COLO829 (cell line): ENCODE results near the gene BUB1B.

Experiments
- DNase-seq: peaks from one replicate; pipeline ENCODE4 v3.0.0; 2012; ENCODE audit warnings: low spot score

BUB1B gene

DNA sequence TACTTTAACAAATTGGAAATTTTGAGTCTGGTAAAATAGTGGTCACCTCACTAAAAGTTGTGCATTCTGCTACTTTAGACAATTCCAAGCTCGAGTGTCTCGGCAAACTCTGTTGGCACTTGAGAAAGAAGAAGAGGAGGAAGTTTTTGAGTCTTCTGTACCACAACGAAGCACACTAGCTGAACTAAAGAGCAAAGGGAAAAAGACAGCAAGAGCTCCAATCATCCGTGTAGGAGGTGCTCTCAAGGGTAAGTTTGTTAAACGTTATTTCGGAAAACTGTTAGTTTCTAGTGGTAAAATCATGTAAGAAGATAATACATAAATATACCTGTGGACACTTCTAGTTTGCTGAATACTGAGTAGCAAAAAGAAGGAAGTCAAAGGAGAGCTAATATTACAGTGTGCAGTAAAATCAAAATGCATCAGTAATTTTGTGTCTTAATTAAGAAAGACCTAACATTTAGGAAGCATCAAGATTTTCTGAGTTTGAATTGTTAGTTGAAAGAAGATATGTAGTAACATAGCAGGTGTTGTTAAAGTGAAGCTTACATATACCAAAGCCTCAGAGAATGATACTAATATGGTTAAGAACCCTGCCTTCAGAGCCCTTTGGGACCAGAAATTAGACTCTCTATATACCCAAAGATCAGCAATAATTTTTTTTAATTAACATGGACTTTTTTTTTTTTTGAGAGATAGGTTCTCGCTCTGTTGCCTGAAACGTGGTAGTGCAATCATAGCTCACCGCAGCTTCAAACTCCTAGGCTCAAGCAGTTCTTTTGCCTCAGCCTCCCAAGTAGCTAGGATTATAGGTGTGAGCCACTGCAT, 23.0 kb downstream of the BUB1B start:
- DNase-seq: no peak

DNA sequence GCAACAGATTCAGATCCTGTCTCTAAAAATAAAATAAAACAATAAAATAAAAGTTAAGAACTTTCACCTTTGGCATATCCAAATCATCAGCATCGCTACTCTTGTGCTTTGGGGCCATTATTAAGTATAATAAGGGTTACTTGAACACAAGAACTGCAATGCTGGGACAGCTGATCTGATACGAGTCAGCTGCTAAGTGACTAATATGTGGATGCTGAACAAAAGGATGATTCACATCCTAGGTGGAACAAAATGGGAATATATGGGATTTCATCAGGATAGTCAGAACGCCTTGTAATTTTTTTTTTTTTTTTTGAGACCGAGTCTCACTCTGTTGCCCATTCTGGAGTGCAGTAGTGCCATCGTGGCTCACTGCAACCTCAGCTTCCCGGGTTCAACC, 29.7 kb downstream of the BUB1B start:
- DNase-seq: peak; percentile 14

DNA sequence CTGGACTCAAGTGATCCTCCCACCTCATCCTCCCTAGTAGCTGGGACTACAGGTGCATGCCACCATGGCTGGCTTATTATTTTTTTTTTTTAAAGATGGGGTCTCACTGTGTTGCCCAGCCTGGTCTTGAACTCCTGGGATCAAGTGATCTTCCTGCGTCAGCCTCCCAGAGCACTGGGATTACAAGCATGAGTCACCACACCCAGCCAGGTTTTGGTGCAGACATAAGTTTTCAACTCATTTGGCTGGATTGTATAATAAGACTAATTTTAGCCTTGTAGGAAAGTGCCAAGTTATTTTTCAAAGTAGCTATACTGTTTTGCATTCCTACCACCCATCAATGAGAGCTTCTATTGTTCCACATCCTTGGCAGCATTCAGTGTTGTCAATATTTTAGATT, 32.1 kb downstream of the BUB1B start:
- peak; percentile 0 for DNase-seq

DNA sequence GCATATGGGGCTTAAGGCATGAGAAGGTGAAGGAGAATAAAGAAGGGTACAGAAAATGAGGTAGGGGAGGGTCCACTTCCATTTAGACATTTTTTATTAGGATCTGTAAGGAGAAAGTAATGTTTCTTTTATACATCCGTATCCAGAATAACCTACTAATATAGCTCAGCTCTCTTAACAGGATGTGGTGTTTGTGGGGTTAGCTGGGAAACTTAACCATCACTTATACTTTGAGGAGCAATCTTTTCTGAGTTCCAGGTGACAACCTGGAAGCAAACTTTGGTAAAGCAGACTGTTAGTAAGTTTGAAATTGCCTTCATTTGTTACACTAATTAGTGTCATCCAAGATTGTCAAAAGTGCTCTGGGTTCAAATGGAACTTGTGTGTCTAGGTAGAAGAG, 36.6 kb downstream of the BUB1B start:
- no peak for DNase-seq

DNA sequence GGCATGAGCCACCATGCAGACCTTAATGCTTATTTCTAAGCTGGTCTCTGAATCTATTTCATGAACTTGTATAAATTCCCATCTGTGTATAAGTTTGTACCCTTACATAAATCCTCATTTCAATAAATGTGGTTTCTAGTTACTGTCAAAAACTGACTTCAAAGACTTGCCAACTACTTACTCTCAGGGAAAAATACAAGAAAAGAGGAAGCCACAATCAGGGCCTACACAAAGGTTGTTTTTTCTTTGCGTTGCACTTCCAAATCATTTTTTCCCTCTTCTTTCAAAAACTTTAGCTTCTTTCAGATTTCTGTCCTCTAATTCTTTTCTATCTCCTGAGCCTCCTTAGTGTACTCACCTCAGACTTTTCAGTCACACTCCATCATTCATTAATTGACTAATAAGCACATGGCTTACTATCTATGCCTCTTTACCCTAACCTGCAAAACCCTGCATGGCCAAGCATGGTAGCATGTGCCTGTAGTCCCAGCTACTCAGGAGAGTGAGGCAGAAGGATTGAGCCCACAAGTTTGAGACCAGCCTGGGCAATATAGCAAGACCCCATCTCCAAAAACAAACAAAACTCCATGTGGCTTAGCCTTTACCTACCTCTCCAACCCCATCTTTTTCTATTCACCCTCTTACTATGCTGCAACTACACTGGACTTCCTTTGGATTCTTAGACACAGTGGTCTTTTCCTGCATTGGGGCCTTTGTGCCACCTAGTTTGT, 37.7 kb downstream of the BUB1B start:
- no peak for DNase-seq

DNA sequence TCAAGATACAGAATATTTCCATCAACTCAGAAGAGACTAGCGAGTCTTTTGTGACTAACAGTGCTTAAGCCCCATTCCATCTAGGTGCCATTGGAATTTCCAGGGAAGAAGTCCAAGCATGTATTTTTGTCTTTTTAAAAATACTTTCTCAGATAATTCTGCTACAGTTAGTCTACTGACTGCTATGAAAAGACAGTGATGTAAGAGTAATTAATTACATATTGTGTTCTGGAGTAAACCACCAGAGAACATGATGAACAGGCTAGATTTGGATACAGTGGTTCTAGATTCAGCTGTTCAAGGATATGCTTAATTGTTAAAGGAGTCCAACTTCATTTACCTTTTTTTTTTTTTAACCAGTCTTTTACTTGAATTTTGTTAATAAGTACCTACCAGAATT, 43.2 kb downstream of the BUB1B start:
- no peak for DNase-seq

DNA sequence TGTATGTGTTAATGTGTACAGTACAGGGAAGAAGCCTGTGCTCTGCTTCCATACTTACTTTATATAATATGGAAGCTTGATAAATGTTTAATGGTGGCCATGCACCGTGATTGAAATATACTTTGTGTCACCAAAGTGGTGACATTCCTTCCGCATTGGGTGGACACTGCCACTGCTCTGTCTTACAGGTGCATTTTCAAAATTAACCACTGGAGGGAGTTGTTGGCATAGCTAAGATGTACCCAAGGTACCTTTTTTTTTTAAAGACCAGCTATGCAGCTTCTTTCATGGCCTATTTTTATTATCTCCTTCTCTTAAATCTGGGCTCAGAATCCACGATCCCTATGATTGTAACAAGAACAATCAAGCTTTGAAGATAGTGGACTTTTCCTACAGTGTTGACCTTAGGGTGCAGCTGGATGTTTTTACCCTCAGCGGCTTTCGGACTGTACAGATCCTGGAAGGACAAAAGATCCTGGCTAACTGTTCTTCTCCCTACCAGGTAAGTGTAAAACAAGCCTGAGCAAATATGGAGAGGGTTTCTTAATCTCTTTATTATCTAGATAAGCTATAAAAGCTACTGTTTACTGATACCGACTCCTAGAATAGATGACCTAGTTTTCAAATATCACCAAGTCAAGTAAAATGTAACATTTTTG, 56.4 kb downstream of the BUB1B start:
- DNase-seq: peak; percentile 36

DNA sequence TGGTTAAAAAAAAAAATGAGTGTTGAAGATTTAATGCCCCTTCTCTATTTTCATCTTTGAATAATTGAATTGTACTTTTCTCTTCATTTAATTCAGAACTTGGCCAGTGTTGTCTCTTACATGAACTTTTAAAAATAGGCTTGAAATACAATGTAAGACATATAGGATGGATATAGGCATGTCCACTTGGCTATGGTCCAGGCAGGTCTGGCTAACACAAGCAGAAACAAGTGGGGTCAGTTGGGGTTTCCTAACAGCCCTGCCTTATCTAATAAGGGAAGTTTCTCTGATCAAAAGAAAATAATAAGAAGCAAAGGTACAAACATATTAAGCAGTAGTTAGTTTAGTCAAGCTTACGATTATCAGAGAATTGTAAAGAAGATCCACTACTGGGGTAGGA, 58.9 kb downstream of the BUB1B start:
- DNase-seq: no peak

DNA sequence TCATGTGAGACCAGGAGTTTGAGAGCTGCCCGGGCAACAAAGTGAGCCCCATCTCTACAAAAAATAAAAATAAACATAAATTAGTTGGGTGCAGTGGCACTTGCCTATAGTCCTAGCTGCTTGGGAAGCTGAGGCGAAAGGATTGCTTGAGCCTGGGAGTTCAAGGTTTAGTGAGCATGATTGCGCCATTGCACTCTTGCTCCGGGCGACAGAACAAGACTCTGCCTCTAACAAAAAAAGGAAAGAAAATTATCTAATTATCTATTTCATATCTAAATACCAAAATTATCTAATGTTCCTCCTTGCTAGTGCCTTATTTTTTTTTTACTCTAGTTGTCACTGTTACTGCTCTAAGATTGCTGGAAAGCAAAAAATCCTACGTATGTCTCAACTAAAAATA, 61.3 kb downstream of the BUB1B start:
- no peak for DNase-seq

DNA sequence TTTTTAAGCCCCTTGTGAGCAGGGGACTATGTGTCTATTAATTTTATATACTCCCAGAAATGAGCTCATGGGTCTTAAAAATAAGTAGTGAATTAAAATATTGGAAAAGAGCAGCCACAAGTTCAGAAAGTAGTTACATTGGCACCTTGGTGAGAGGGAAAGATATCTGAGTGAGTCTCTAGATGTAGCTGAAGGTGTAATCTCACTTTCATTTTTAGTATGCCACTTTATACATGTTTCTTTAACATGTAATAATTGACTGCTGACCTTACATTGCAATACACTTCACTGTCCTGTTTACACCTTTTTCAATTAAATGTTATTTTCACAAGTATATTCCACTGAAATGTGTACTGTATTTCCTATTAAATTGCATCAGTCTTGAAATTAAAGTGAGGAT, 65.9 kb downstream of the BUB1B start:
- DNase-seq: no peak

DNA sequence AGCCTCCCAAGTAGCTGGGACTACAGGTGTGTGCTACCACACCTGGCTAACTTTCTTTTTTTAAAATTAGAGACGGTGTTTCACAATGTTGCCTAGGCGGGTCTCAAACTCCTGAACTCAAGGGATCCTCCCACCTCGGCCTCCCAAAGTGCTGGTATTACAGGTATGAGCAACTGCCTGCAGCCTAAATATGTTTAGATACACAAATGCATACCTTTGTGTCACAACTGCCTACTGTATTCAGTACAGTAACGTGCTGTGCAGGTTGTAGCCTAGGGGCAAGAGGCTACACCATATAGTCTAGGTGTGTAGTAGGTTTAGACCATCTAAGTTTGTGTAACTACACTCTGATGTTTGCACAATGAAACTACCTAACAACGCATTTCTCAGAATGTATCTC, 68.4 kb downstream of the BUB1B start:
- no peak for DNase-seq

DNA sequence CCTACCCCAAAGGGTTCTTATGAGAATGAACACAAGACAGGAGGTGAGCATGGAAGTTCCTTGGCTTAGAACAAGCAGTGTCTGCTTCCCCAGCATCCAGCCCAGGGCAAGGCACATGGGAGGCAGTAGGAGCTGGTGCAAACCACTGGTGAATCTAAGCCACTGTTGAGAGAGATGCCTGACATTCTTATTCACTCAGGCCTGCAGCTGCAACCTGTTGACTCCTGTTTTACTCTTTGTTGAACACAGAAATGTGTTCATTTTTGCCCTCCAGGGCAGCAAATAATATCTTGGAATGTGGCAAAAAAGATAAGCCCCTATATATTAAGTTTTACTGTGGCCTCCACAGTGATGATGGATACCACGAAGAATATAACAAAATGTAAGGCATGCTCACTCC, 69.1 kb downstream of the BUB1B start:
- no peak for DNase-seq

DNA sequence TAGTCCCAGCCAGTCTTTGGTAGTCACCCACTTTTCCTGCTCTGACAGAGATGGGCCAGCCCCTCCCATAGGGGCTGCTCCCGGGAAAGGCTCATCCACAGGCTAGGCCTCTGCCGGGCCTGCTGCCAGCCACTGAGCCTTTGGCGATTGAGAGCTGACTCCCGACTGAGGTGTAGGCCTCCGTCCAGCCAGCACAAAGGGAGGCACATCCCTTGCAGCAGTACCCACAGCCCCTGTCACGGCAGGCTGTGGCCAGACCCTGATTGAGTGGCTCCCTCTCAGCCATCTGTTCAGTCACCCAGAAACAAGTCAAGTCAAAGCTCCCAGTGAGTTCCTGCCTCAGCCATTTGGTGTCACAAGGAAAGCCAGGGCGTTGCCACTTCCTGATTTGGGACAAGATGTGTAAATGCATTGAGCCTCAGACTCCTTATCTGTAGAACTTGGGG, 71.8 kb downstream of the BUB1B start:
- DNase-seq: no peak

DNA sequence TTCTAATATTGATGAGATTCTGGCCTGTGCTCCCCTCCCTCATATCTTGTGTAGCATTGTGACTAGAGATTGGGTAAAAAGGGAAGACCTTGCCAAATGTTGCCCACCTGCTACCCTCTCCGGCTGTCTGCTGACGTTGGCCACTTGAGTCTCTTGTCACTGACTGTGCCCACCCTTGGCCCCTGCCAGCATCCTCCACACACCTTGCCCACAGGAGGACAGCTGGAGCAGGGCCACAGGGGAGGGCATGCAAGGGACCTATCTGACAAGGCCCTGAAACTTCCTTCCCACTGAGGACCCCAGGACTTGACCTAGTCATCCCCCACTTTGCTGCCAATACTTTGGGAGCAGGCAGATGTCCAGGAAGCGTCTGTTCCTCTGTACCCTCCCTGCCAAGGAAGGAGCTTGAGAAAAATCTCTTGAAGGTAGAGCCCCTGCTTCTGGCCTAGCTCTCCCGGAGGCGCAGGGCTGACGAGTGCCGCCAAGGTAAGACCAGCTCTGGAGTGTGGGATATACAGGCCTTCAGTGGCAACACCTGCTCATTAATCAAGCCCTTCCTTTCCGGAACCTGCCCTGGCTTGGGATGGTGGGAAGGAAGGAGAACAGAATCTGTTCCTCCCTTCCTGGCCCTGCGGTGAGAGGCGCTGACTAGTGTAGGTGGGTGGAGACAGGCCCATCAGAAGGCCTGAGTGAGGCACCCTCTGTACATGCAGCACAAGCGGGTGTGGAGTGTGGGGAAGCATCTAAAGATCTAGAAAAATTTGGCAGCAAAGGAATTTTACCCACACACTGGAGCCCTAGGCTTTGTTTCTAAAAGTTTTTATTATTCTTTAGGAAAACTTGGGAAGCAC, 73.1 kb downstream of the BUB1B start:
- no peak for DNase-seq

DNA sequence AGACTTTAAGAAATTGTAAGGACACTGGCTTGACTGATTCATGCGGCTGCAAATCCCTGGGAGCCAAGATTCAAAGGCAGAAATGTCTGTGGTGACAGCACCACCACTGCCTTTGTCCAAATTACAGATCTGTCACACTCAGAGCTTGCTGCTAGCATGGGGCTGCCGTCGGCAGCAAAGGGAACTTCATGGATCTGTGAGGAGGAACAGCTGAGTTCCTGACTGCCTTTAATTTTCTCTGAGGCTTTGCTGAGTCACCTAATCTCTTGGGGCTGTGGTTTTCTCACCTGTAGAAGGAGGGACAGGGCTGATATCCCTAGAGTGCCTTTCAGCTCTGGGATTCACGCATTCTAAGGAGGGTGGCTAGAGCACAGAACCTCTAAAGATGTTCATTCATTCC, 73.9 kb downstream of the BUB1B start:
- no peak for DNase-seq

DNA sequence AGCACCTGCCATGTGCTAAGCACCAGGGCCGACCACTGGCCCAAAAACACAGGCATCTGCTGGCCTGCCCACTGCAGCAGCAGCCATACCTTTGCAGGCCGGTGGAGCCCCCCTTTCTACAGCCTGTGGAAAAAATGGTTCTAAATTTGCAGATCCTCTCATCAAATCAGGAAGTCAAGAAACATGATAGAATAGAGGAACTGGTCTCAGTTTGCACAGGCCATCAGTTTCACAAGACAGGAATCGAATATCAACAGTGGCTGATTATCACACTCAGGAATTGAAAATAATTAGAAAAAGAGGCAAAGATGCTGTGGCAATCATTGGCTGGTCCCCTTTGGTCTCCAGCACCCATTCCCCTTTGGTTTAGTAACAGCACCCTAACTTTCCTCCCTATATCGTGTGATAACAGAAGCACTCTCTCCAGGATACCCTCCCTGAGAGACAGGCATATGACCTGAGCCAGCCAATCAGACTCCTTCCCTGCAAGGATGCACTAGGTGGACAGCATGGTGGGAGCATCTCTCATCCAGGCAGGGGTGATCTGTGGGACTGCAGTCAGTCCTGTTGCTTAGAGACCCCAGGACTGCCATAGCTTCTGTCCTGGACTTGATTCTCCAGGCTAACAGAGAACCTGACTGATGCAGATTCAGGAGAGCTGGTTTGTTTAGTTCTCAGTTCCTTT, 74.5 kb downstream of the BUB1B start:
- DNase-seq: no peak

DNA sequence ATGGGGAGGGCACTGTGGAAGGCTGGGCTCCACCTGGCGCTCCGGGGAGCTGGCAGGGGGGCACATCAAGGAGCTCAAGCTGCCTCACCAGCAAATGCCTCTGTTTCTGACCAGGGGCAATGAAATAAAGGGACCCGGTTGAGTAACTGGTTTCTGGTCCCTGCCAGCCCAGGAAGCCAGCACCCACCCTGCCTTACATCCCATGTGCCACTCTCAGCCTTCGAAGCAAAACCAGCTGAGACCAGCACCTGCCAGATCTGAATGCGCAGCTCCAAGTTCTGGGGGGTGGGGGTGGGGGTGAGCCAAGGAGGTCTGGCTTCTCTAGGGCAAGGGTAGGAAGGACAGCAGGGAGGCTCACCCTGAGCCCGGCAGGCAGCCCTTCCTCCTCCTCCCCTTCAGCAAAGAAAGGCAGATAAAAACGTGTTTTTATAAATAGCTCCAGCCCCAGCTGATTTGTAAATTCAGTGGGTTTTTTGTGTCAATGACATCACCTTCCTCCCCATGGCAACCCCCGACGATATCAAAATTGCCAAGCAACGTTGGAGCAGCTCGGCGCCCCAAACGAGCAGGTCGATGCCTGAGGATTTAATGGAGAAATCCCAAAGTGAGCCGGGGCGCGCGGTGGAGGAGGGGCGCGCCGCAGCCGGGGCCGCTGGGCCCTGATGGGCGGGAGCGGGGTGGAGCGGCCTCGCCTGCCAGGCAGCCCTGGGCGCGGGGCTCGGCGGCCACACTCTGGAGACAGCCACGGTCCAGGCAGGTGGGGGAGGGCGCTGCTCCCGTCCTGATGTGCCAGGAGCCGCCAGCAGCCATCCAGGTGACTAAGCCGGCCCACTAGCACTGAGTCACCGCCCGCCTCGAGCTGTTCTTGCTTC, 77.9 kb downstream of the BUB1B start, which contains the start of gene PAK6:
TSS of gene PAK6 (plus strand) at position 532 of the 872 bp plus-strand sequence. CDS start 25,723 bp downstream, outside the sequence.
- peak; percentile 1 for DNase-seq

DNA sequence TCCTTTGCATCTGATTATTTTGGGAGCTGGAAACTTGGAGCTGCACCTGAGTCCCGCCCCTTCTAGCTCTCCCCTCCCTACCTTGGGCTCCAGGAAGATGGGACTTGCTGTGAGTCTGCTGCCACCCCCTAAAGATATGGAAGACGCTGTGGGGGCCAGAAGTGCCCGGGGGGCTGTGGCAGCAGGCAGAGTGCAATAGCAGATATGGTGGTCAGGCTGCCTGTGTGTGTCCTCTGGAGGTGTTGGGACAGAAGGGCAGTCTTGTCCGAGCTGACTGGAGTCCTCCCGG, 78.5 kb downstream of the BUB1B start:
- no peak for DNase-seq

DNA sequence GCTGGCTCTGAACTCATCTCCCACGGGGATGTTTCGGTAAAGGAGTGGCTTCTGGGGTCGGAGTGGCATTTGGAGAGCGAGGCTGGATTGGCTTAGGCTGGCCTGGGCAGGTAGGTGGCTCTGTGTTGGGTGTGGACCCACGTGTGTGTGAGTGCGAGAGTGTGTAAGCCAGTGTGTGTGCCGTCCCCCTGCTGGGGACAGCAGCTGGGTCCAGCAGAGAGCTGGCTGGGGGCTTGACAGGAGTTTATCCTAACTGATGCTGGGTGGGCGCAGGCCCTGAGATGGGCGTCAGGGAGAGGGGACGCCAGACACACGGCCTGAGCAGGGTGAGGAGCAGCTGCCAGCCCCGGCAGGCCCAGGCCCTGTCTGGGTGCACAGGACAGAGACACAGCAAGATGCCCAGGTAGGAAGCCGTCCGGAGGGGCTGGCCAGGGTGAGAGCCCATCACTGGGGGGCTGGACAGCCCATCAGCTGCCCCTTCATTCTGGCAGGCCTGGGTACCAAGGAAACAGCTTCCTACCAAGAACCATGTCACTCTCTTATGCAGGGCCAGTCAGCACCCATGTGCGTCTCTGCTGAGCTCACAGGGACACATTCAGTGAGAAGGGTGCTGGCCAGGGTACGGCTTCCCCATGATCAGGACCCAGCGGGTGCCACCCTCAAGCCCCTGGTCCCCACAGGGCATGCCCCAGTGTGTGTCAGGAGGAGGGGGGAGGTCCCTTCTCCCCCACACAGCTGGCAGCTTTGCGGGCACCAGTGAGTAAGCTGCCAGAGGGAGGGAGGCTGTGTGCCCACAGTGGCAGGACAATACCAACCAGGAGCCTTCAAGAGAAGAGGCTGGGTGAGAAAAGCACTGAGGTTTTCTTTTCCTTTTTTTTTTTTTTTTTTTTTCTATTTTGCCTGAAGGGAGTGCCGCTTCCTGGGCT, 79.1 kb downstream of the BUB1B start:
- no peak for DNase-seq
